Large intestine (tissue), 3 donors: Measurements from ENCODE around the gene PCSK4. TPM values are rescaled to one million over a fixed set of nuclear protein-coding genes. Genes with fewer than 3 reads are reported as not detected.
"Not testable (repeated sequence)": the region's sequence is repeated elsewhere in the genome, so short reads cannot be mapped to it uniquely, and the experiment has no call there.

ENCODE experiments used
- DNase-seq, 2 donors: peaks; one replicate each; pipeline versions ENCODE4 v3.0.0 to v3.0.0-alpha.2; 2013
- H3K27ac ChIP-seq: one replicate; pipeline ENCODE4 v1.5.1; 2013; ENCODE audit warnings: low read length
- H3K27me3 ChIP-seq: 2 replicates; pipeline ENCODE4 v1.6.1; 2013; ENCODE audit warnings: low read length; ENCODE audit not compliant: control insufficient read depth, insufficient read depth
- H3K36me3 ChIP-seq: 2 replicates; pipeline ENCODE4 v1.6.1; 2013; ENCODE audit warnings: low read length; ENCODE audit not compliant: control insufficient read depth, insufficient read depth
- H3K4me1 ChIP-seq: one replicate; pipeline ENCODE4 v1.6.1; 2013; ENCODE audit warnings: low read length; ENCODE audit not compliant: control insufficient read depth, insufficient read depth
- H3K4me3 ChIP-seq: one replicate; pipeline ENCODE4 v1.5.1; 2013; ENCODE audit warnings: low read length
- H3K9me3 ChIP-seq: one replicate; pipeline ENCODE4 v1.6.1; 2013; ENCODE audit warnings: mild to moderate bottlenecking, low read depth, low read length, moderate library complexity; ENCODE audit not compliant: control insufficient read depth
- WGBS: methylation state at CpG from one replicate; pipeline ENCODE4 v1.1.5; 2013; ENCODE audit warnings: low lambda C conversion rate; ENCODE audit not compliant: insufficient coverage; 5-methylcytosine and 5-hydroxymethylcytosine counted together
- polyA plus RNA-seq: library from polyadenylated mRNA; unstranded; fragments of 120-200 nt; gene quantifications from one replicate; pipeline ENCODE4 v1.2.1, GENCODE V29; 2013

PCSK4 gene
- polyA plus RNA-seq, 1 donor = 4.7 TPM

DNA sequence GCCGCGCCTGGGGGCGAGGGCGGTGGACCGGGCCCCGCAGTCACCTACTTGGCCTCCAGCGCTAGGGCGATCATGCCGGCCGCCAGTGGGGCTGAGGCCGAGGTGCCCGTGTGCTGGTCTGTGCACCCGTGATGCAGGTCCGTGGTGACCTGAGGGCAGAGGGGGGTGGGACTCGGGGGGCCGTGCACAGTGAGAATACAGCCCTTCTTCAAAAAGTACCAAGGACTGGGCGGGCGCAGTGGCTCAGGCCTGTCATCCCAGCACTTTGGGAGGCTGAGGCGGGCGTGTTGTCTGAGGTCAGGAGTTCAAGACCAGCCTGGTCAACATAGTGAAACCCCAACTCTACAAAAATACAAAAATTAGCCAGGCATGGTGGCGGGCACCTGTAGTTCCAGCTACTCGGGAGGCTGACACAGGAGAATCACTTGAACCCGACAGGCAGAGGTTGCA lies 6.1 kb downstream of the PCSK4 start:
- DNase-seq = no peak
- no peaks in the 10 kb centered on the region for H3K9me3 ChIP-seq
- no peaks in the 10 kb centered on the region for H3K27me3 ChIP-seq
- peaks cover 3% of the 10 kb centered on the region for H3K4me1 ChIP-seq
- no peak overlapping the region for H3K4me3 ChIP-seq
- WGBS = no CpG with 5 or more reads among the region's 23 CpGs
- no peak overlapping the region for H3K27ac ChIP-seq
- H3K36me3 ChIP-seq = no peaks in the 10 kb centered on the region

DNA sequence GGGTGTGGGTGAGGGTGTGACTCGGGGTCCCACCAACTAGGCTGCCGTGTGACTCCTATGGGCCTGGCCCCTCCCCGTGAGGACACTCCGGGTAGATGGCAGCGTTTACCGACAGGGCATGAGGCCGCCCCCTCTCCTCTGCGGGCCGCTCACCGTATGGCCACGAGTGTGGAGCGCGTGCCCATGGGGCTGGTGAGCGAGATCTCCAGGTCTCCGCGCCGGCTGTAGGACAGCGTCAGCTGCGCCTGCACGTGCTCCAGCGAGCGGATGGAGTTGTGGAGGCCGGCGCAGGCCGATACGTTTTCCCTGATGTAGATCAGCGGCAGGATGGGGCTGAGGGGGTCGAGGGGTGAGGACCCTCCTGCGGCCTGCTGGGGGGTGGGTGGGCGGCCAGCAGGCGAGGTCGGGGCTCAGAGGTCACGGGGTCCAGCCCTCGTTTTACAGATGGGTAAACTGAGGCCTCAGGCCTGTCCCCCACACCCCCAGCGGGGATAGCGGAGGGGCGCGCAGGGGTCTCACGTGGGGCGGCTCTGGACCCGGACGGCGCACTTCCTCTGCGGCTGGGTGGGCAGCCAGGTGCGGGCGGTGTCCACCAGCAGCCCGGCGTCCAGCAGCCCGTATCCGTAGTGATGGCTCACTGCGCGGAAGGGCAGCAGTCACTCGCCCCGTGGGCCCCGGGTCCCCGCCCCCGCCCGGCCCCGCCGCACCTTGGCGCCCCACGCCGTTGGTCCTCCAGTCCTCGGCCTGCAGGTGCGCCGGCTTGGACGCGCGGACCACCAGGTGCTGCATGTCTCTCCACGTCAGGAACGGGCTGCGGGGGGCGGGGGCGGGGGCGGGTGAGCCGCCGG lies 6.8 kb downstream of the PCSK4 start:
- H3K4me1 ChIP-seq = peaks cover 3% of the 10 kb centered on the region
- no peak overlapping the region for H3K4me3 ChIP-seq
- no peaks in the 10 kb centered on the region for H3K9me3 ChIP-seq
- no peaks in the 10 kb centered on the region for H3K36me3 ChIP-seq
- no peak overlapping the region for H3K27ac ChIP-seq
- H3K27me3 ChIP-seq = no peaks in the 10 kb centered on the region
- WGBS = no CpG with 5 or more reads among the region's 77 CpGs
- DNase-seq = no peak

DNA sequence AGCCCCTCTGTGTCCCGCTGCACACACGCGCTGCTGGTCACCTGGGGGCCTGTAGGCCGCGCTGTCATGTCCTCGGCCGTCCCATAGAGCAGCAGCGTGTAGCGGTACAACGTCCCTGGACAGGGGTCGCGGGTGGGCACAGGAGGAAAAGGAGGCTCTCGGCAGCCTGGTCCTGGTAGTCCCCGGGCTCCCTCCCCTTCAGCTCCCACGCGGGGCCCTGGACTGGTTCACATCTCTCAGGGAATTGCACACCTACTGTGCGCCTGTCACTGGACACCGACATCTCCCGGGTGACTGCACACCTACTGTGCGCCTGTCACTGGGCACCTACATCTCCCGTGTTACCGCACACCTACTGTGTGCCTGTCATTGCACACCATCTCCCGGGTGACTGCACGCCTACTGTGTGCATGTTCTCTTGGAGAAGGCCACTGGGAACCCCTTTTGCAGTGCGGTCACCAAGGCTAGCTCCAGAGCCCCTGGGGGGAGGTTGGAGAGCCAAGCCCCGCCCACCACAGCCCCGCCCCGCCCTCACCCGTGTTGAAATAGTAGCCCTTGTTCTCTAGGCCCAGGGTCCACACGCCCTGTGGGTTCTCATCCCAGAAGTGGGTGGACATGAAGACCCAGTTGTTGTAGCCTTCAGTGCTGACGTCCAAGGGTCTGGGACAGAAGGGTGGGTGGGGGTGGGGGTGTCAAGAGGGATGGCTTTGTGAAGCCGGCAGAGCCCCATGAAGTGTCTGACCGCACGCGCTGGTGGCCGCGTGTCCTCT lies 7.6 kb downstream of the PCSK4 start:
- WGBS = no CpG with 5 or more reads among the region's 37 CpGs

DNA sequence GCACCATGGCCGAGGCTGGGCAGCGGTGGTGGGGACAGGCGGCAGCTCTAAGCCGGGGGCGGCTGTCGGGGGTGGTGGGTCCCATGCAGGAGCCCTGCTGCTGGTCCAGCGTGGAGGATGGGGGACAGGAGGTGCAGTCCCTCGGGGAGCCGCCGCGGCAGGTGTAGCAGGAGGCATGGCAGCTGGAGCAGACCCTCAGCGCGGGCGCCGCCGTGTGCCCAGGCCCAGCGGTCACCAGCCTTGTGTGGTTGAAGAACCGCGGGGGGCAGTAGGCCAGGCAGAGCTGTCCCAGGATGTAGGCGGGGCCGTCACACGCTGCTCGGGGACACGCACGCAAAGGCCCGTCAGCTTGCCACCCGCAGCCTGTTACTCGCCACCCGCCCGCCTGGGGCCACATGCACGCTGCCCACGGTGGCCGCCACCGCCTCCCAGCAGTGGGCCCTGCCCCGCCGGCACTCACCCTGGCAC lies 8.2 kb downstream of the PCSK4 start:
- WGBS = no CpG with 5 or more reads among the region's 36 CpGs
- DNase-seq = no peak
- Histone ChIP-seq H3K27me3 (no peaks in the 10 kb centered on the region), H3K36me3 (peaks cover 5% of the 10 kb centered on the region), H3K4me1 (peaks cover 3% of the 10 kb centered on the region), H3K4me3 (no peak overlapping the region), H3K27ac (no peak overlapping the region), H3K9me3 (no peaks in the 10 kb centered on the region)

More for the DNA sequence above, 7.6 kb downstream of the PCSK4 start:
- Histone ChIP-seq H3K27ac (no peak overlapping the region), H3K4me1 (peaks cover 3% of the 10 kb centered on the region), H3K27me3 (no peaks in the 10 kb centered on the region), H3K9me3 (no peaks in the 10 kb centered on the region), H3K36me3 (no peaks in the 10 kb centered on the region), H3K4me3 (no peak overlapping the region)
- DNase-seq = no peak

DNA sequence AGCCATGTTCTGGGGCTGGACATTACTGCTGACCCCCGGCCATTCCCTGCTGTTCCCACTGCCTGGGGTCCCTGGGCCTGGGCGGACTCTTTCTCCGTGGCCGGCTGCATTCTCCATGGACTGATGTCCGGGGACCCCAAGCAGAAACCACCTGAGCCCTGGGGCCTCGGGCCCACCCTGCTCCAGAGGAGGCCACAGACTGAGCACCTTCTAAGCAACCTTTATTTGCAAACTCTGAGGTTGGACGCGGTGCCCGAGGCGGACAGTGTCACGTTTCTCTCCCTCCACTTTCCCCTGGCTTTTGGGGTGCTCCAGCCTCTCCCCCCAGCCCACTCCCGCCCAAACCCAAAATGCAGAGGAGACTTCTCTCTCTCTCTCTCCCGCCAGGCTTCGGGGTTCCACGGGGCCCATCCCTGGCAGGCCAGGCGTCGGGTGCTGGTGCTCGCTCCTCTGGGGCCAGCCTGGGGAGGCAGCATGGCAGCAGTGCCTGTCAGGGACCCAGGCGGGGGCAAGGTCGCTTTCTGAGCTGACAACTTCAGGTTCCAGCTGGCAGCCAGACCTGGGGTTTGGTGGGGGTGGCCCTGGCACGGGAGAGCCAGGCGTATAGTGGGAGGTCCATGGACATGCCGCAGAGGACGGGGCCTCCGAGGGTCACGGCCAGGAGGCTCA lies 8.8 kb downstream of the PCSK4 start:
- H3K36me3 ChIP-seq = peaks cover 5% of the 10 kb centered on the region
- H3K27me3 ChIP-seq = no peaks in the 10 kb centered on the region
- DNase-seq = no peak
- no CpG with 5 or more reads among the region's 26 CpGs for WGBS
- no peaks in the 10 kb centered on the region for H3K9me3 ChIP-seq
- no peak overlapping the region for H3K27ac ChIP-seq
- H3K4me3 ChIP-seq = no peak overlapping the region
- peaks cover 3% of the 10 kb centered on the region for H3K4me1 ChIP-seq

DNA sequence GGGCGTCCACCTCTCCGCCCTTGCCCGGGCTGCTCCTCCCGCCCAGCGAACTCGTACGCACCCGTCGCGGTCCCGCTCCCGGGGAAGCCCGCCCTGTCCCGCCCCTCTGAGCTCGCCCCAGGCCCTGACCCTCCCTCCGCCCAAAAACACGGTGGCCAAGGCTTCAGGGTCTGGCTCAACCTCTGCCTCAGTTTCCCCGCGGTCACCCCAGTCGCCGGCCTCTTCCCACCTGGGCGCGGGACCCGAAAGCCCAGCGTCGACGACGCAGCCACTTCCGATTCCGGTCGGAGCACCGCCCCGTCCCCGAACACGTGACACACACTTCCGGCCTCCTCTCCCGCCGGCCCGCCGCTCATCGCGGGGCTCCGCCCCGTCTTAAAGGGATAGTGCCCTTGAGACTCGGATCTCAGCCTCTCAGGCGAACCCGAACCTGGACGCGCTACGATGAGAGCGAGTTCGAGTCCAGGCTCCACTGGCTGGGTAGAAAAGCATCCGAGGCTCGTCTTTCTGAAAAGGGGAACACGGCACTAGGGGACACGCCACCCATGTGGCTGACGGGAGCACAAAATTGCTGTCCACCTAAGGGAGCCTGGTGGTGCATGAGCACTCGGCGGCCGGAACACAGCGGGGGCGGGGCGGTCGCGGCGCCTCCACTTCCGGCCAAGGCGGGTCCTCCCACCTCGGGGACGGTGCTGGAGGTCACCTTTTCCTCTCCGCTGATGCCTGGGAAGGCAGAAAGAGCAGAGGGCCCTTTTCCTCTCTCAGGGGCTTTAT lies 11.0 kb downstream of the PCSK4 start, which contains the start of gene C19orf25:
Gene C19orf25, minus strand, starts transcription at position 282 of the 774 bp plus-strand sequence. CDS start 312 bp downstream, outside the sequence.
- peak; percentile 95 to 96 for DNase-seq
- peaks cover 3% of the 10 kb centered on the region for H3K4me1 ChIP-seq
- no CpG with 5 or more reads among the region's 71 CpGs for WGBS
- peaks cover 23% of the 10 kb centered on the region for H3K36me3 ChIP-seq
- no peaks in the 10 kb centered on the region for H3K27me3 ChIP-seq
- H3K9me3 ChIP-seq = no peaks in the 10 kb centered on the region
- H3K4me3 ChIP-seq = peak within 1 kb of the TSS; percentile 85
- H3K27ac ChIP-seq = peak within 1 kb of the TSS; percentile 65

DNA sequence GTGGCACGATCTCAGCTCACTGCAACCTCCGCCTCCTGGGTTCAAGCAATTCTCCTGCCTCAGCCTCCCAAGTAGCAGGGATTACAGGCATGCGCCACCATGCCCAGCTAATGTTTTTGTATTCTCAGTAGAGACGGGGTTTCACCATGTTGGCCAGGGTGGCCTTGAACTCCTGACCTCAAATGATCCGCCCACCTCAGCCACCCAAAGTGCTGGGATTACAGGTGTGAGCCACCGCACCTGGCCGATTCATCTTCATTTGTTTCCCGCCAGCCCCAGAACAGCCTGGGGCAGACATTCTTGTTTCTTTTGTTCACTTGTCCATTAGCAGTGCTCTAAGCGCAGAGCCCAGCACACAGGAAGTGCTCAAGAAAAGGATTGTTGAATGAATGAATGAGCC lies 13.1 kb downstream of the PCSK4 start:
- not testable (repeated sequence) for H3K4me1 ChIP-seq, H3K4me3 ChIP-seq, H3K27ac ChIP-seq, H3K9me3 ChIP-seq, DNase-seq
- Histone ChIP-seq H3K27me3 (peaks cover 16% of the 10 kb centered on the region), H3K36me3 (peaks cover 23% of the 10 kb centered on the region)
- WGBS = no CpG with 5 or more reads among the region's 9 CpGs

DNA sequence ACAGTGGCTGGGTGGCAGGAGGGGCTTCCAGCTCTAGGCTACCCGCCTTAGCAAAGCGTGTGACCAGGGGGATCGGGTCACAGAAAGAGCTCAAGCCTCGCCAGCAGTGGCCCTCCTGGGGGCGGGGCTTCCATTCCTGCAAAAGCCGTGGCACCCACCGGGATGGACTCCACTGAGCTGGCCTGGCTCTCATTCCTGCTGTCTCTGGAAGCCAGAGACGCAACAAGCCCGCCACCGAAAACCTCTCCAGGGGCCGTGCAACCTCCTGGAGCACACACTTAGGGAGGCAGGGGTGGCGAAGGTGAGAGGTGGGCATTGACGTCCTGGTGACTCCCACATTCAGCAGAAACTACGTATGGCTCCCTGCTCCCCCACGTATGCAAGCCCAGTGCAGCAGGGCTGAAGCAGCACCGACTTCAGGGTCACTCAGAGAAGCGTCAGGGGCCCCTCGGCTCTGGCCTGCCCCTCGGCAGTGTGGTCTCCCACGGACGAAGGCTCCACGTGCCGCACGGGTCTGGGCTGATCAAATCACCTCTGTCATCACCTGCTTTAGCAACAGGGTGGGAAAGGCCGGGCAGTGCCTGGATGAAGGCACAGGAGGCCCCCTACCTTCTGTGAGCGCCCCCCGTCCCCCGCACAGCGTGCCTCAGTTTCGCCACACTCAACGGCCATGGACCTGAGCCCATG lies 14.3 kb downstream of the PCSK4 start:
- Histone ChIP-seq H3K4me1 (peaks cover 15% of the 10 kb centered on the region), H3K9me3 (peaks cover under 1% of the 10 kb centered on the region), H3K27ac (no peak overlapping the region), H3K4me3 (no peak overlapping the region), H3K36me3 (peaks cover 23% of the 10 kb centered on the region), H3K27me3 (peaks cover 27% of the 10 kb centered on the region)
- no CpG with 5 or more reads among the region's 31 CpGs for WGBS
- no peak for DNase-seq

DNA sequence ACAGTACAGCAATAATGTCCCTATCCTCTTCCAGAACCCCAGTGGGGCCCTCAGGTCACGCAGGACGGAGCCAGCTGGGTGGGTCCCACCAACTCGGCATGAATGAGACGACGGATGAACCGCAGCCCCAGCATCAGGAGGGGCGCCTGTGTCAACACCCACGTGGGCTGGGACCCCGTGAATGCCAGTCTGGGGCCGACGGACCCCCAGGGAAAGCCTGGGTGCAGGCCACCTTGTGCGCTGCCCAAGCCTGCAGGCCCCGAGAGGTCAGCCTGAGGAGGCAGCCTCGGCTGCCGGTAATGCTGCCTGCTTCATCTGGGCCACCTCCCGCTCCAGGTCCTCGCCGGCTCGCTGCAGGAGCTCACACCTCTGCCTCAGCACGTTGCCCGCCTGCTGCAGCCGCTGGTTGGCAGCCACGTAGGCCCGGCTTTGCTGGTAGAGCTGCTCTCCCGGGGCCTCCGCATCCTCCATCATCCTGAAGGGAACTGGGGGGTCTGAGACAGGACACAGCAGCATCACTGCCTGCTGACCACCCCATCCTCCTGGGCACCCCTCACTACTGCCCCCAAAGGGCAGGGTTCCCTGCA lies 15.3 kb downstream of the PCSK4 start:
- Histone ChIP-seq H3K36me3 (peaks cover 23% of the 10 kb centered on the region), H3K4me1 (peaks cover 25% of the 10 kb centered on the region), H3K4me3 (no peak overlapping the region), H3K27ac (no peak overlapping the region), H3K27me3 (peaks cover 37% of the 10 kb centered on the region), H3K9me3 (peaks cover 9% of the 10 kb centered on the region)
- WGBS = no CpG with 5 or more reads among the region's 26 CpGs
- DNase-seq = no peak
